Measurements from ENCODE around the gene DNAJC22.

- TF ChIP-seq ZNF24 (IDR thresholded peaks at IDR 0.05) (no peak), TRIM25 (IDR thresholded peaks at IDR 0.05; ENCODE audit: borderline replicate concordance) (no peak), ZNF589 (CRISPR knock-in tag; IDR thresholded peaks at IDR 0.05; ENCODE audit: low read depth) (no peak), CEBPG (CRISPR knock-in tag; IDR thresholded peaks at IDR 0.05) (no peak), CEBPG (tag; conservative IDR thresholded peaks at IDR 0.05 in 1 of 2, IDR thresholded peaks at IDR 0.05 in 1 of 2) (no peak), POLR2AphosphoS5 (IDR thresholded peaks at IDR 0.05; ENCODE audit: control insufficient read depth, insufficient read depth, low read depth, low read length) (no peak), FOXJ3 (CRISPR knock-in tag; IDR thresholded peaks at IDR 0.05) (no peak), SIN3A (IDR thresholded peaks at IDR 0.05; ENCODE audit: borderline replicate concordance in 2 of 2, control insufficient read depth in 1 of 2, low read depth in 2 of 2, low read length in 2 of 2) (no peak), ELF1 (tag; IDR thresholded peaks at IDR 0.05) (no peak), RCOR1 (IDR thresholded peaks at IDR 0.05; ENCODE audit: borderline replicate concordance in 1 of 2, low read depth in 2 of 2, low read length in 2 of 2) (no peak)
These were observed 12.5 kb upstream of the DNAJC22 start for GRCh38 chr12:49334226-49334625.
